WI38 (cell line): ENCODE data around the gene EGFLAM.

Experiments
- H3K4me3 ChIP-seq: 2 replicates; pipeline ENCODE4 v1.5.1; 2011; ENCODE audit warnings: low read depth, mild to moderate bottlenecking, control low read depth, low read length
- TF ChIP-seq, protein P1 (sequence below): IDR thresholded peaks from 2 replicates; pipeline ENCODE4 v1.5.1; 2012; ENCODE audit warnings: low read depth, mild to moderate bottlenecking, control low read depth, low read length

Gene EGFLAM

DNA sequence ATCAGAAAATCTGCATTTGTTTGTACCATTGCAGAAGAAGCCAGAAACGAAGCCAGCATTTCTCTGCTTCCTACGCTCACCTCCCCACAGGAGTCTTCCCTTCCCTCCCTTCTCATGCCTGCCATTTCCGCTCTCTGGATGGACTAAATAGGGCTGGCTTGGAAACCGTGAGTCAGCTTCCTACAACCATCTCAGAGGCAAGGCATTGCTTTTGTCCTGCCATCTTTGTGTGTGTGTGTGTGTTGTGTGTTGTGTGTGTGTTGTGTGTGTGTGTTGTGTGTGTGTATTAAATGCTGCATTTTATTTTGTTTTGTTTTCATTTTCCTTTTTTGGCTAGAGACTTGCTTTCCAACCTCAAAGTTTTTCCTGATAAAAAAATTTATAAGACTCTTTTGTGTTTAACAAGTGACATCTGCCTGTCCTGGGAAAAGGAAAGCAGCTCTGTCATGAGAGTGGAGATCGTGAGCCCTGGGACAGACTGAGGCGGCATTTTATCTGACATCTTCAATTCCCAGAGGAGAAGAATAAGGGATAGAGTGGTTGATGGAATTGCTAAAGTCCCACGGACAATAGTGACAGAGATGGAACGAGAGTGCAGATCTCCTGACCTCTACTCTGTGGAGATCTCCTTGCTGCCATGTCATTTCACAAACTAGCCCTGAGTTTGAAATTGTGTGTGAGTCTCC, 7.5 kb upstream of the EGFLAM start:
- TF ChIP-seq, protein P1, sequence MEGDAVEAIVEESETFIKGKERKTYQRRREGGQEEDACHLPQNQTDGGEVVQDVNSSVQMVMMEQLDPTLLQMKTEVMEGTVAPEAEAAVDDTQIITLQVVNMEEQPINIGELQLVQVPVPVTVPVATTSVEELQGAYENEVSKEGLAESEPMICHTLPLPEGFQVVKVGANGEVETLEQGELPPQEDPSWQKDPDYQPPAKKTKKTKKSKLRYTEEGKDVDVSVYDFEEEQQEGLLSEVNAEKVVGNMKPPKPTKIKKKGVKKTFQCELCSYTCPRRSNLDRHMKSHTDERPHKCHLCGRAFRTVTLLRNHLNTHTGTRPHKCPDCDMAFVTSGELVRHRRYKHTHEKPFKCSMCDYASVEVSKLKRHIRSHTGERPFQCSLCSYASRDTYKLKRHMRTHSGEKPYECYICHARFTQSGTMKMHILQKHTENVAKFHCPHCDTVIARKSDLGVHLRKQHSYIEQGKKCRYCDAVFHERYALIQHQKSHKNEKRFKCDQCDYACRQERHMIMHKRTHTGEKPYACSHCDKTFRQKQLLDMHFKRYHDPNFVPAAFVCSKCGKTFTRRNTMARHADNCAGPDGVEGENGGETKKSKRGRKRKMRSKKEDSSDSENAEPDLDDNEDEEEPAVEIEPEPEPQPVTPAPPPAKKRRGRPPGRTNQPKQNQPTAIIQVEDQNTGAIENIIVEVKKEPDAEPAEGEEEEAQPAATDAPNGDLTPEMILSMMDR: no peak
- no peak overlapping the region for H3K4me3 ChIP-seq

DNA sequence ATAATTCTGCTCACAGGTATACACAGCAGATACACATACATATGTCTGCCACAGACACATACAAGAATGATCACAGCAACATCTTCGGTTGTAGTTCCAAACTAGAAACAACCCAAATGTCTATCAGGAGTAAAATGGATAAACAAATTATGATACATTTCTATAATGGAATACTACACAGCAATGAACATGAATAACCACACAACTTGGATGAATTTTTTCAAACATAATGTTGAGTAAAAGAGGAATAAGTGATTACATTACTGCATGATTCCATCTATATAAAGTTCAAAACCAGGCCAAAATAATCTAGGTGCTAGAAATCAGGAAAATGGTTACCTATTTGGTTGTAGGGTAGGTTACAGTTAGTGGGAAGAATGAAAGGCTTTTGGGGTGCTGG, 4.6 kb upstream of the EGFLAM start:
- H3K4me3 ChIP-seq: no peak overlapping the region
- TF ChIP-seq, protein P1: no peak

DNA sequence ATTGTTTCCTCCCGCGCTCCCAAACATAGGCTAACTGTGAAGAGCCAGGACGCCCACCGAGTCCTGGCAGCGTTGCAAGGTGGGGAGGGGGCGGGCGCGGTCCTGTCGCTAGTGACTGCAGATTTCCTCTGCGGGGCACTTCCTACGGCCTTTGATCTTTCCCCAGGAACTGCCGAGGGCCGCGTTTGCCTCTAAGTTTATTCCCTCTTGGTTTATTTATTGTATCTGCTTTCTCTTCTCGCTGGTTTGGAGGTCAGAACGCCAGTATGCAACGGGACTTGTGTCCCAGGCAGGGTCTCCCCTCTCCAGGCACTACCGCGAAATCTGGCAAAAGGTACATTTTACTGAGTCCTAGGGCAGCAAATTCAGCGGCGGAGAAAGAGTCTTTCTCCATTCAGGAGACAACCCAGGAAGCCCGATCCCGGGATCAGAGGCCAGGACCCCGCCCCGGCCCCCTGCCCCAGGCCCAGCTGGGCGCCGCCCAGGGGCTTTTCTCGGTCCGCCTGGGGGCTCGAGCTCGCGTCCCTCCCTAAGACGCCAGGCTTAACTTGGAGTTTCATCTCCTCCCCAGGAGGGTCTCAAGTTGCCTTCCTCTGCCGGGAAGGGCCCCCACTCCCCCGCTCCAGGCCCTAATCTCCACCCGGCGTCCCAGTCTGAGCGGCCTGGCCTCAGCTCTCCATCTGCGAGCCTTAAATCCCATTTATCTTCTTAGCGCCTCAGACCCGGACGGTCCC, 884 bp upstream of the EGFLAM start:
- no peak overlapping the region for H3K4me3 ChIP-seq
- TF ChIP-seq, protein P1: no peak

DNA sequence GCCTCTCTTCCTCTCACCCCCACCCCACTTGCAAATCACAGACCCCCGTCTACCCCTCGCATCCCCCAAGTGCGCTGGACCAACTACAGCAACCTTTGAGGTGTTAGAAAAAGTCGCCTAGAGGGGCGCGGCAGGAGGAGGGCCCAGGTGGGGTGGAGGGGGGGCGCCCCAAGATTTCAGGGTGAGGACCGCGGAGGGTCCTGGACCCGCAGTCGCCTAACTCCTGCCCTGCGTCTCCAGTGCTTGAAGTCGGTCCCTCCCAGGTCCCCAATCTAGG, 379 bp upstream of the EGFLAM start:
- TF ChIP-seq, protein P1: no peak
- 0 out of 2 replicates have a peak overlapping the region, but pooled peaks have one; percentile 29 for H3K4me3 ChIP-seq

DNA sequence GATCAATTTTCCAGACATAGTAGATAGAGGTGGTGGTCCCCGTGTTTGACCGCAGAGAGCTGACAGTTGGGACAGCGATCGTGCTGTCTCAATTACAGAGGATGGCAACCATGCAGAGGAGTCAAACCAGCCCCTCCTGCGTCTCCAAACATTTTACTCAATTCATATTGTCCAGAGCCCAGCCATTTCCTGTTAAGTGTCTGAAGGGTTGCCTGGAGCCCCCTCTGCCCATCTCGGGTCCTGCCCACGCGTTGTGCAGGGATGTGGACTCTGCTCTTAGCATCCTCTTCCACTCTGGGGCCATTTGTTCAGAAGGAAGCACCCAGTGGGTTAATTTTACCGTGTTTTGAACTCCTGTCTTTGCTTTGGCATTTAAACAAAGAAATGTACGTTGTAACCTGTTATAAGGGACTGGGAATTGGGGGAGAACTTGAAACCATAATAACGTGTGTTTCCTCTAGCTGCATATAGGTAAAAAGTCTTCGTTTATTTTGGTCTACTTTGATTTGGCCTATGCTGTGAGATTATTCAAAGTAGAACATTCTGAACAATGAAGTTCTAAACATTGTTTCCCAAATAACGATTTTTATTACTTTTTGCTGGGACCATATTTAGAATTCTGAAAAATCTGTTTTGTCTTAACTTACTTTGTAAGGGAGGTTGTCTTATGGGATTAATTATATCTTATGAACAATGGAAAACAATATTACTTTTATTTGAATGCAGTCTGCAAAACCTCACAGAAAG, 876 bp downstream of the EGFLAM start:
- H3K4me3 ChIP-seq: no peak overlapping the region
- TF ChIP-seq, protein P1: no peak

DNA sequence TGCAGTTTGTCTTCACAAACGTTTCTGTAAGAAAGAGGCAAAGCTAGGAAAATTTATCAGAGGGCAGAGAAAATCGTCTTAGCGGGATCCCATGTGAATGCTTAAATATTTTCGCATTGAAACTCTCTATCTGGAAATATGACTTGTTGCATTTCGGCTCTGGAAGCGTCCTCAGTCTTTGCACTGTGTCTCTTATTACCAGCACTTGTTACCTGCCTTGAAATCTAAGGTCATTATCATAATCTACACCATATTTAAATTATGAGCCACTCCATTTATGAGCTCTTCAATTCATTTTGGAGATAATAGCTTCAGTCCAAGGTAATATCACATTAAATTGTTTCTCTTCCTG, 1.4 kb downstream of the EGFLAM start:
- H3K4me3 ChIP-seq: no peak overlapping the region
- TF ChIP-seq, protein P1: no peak

DNA sequence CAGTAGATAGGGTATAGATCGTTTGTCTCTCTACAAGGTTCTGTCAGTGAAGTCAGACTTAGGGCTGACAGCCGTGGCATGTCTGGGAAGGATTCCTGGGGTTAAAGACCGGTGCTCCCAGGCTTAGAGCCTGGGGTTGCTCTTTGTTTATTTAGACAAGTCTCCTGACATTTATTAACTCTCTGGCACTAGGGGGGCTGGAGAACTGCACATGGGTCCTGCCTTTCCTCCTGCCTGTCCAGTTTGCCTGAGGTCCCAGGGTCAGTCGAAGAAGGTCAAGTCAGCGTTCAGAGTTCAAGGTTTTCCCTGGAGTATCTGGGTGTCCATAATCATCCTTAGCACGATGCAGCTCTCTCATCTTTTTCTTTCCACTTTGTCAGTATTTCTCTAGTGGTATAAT, 5.6 kb downstream of the EGFLAM start:
- no peak overlapping the region for H3K4me3 ChIP-seq
- TF ChIP-seq, protein P1: no peak
